GM19025 (cell line): ENCODE measurements around the gene GAB4.
"Not testable (repeated sequence)": the region's sequence is repeated elsewhere in the genome, so short reads cannot be mapped to it uniquely, and the experiment has no call there.

Experiments used
- ATAC-seq: cut with Tn5 transposase; IDR thresholded peaks from one replicate; pipeline ENCODE4 v1.9.1; 2021; ENCODE audit warnings: mild to moderate bottlenecking, low read depth, moderate library complexity; ENCODE audit not compliant: unreplicated experiment

GAB4 gene

DNA sequence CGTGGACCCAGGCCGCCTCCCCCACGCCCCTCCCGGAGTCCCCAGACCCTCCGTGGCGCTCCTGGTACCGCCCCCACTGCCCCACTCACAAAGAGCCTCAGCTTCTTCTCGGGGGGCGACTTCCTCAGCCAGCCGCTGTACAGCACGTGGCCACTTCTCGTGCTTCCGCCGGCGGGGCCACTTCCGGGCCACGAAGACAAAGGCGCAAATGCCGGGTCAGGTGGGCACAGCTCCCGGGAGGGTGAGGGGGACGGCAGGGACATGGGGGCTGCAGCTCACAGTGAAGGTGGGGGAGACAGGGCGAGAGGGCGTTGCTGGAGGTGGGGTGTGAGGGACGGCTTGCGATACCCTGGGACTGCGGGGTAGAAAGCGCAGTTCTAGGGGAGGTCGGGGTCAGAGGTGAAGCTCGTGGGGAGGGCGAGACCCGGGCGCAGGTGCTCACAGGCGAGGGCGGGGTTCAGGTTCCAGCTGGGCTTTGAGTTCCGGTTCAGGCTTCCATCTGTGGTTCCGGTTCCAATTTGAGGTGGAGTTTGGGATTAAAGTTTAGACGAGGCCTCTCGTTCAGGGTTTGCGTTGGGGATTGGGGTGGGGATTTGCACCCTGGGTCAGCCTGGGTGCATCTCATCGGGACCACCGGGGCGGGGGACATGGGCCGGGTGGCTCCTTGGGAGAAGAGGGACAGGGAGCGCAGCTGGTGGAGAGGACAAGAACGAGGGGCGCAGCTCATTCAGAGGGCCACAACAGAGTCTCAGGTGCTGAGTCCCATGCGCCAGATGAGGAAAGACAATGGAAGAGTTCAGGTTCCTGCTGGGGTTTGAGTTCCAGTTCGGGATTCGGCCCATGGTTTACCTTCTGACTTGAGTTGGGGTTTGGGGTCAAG is at the start of gene GAB4:
Gene GAB4 (minus strand): TSS at position 371 of the 880 bp plus-strand sequence. CDS start 108 bp downstream, at position 263.
- no peak for ATAC-seq

DNA sequence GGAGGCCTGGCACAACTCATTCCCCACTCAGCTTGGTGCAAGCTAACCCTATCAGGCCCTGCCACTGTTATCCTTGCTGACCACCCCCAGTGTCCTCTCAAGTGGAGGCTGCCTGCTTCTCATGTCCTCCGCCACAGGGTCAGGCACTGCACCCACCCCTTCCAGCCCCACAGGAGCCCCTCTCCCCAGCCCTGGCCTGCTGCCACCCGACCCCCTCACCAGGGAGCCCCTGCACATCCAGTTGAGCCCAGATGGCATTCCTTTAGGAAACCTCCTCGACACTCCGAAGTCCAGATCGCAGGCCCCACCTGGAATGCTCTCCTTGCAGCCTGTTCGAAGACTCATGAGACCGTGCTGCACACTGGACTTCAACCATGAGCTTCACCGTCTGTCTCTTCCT is 48.8 kb upstream of the GAB4 start:
- no peak for ATAC-seq

GRCh38 chr22:17056058-17056457 is 48.0 kb upstream of the GAB4 start:
- ATAC-seq = no peak

GRCh38 chr22:17047656-17048055 is 39.6 kb upstream of the GAB4 start:
- ATAC-seq = no peak

- no peak for ATAC-seq
These were observed 38.7 kb upstream of the GAB4 start for GRCh38 chr22:17046566-17047348.

GRCh38 chr22:17043521-17043920 is 35.5 kb upstream of the GAB4 start:
- ATAC-seq = no peak

- peak; percentile 78 for ATAC-seq
These were observed 29.1 kb upstream of the GAB4 start for GRCh38 chr22:17036842-17037711.

DNA sequence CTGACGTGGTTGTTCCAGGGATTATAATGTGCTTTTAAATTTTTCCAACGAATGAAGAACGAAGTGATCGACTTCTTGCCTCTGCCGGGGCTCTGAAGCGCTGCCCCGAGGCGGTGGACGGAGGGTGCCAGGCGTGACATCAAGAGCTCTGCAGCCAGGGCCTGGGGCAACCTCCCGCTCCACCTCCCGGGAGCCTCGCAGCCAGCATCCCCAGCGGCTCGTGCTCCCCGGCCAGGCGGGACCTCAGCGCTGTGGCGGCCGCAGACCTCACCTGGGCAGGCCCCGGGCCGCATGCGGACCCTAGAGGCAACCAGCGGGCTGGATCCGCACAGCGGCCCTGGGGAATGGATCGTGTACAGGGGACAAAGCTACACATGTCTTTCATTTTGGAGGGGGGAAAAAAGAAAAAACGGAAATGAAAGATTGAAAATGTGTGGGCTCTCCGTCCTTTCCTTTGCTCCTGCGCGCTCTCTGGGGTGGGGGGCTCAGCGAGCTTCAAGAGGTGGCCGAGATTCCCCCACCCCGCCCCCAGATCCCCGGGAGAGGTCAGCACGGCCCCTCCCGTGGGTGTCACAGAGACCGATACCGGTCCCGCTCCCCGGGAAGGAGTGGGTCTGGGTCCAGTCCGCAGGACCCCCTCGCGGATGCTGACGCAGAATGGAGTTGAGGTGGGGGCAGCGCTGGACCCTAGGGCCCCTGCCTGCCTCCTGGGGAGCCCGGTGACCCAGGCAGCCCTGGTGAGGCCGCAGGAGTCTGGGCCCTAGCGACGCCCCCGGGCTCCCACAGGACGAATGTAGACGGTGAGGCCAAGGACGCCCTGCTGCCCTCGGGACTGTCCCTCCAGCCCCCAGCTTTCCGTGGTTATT is 28.2 kb upstream of the GAB4 start:
- ATAC-seq = peak; percentile 17

DNA sequence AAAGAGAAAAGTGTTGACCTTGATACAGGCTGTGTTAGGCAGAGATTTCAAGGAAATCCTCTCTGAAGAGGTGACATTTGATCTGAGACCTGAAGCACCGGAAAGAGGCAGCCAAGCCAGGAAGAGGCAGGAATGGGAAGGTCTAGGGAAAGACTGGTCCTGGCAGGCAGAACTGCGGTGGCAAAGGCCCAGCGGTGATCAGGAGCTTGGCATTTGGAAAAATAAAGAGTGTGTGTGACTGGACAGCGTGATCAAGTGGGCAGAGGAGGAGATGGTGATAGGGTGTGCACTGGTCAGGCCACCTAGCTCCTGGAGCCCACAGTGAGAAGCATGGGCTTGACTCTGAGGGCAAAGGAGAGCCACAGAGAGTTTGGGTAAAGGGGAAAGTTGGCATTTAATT is 27.2 kb upstream of the GAB4 start:
- ATAC-seq = no peak

DNA sequence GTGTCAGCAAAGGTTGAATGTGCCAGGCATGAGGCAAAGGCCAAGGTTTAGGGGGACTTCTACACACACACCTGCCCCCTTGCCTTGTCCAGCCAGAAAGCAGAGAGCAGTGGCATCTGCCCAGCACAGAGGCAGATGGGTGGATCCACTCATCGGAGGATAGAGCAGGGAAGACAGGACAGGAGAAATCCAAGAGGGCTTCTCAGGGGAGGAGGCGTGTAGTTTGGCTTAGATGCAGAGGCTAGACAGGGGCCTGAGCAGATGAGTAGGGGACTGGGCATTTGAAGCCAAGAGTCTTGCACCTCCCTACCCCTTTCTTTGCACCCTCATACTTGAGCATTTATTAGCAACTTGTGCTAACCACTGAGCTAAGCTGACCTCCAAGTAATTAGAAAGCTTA is 26.5 kb upstream of the GAB4 start:
- not testable (repeated sequence) for ATAC-seq

DNA sequence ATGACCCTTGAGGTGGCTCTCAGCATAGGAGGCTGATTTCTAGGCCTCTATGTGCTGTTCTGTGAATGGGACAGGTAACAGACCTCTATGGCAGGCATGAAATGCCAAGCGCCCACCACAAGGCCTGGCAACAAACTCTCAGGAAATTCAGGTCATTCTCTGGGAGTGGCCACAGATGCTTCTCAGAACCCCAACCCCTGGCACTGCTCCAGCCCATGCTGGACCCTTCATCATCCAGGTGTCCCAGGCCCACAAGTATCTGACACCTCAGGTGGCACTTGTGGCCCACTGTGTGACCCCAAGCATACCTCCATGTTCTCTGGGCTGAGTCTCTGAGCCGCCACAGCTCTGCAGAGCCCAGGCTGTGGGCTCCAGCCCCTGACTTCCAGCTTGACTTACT is 24.3 kb upstream of the GAB4 start:
- ATAC-seq = not testable (repeated sequence)

- ATAC-seq = not testable (repeated sequence)
These were observed 16.4 kb upstream of the GAB4 start for GRCh38 chr22:17024380-17024779.

DNA sequence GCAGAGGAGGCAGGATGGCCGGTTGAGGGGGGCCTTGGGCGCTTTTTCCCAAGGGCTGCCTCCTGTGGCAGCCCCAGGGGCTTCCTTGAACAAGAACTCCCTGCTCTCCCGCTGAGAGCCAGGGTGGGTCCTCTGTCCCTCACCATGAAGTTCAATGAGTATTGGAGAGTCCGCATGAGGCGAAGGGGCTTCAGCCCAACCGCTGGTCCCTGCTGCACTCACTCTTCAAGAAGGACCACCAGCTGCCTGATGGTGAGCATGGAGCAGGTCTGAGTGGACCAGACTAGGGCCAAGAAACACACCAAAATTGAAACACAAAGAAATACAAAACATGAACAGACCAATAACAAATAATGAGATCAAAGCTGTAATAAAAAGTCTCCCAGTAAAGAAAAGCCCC is 7.5 kb upstream of the GAB4 start:
- ATAC-seq = not testable (repeated sequence)

DNA sequence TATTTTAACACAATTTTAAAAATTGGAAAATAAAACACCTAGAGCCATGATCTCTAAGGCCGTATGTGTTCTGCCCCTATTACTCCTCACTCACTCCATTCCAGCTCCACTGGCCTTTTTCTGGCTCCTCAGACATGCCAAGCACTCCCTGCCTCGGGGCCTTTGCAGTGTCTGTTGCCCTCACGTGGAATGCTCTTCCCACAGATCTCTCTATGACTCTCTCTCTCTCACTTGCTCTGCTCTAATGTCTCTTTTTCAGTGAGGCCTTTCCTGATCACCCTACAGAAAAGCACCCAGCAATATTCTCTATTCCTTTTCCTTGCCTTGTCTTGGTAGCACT is 6.0 kb upstream of the GAB4 start:
- ATAC-seq = not testable (repeated sequence)

- no peak for ATAC-seq
These were observed 5.5 kb upstream of the GAB4 start for GRCh38 chr22:17013396-17014100.

- no peak for ATAC-seq
These were observed 4.2 kb upstream of the GAB4 start for GRCh38 chr22:17012267-17012666.

DNA sequence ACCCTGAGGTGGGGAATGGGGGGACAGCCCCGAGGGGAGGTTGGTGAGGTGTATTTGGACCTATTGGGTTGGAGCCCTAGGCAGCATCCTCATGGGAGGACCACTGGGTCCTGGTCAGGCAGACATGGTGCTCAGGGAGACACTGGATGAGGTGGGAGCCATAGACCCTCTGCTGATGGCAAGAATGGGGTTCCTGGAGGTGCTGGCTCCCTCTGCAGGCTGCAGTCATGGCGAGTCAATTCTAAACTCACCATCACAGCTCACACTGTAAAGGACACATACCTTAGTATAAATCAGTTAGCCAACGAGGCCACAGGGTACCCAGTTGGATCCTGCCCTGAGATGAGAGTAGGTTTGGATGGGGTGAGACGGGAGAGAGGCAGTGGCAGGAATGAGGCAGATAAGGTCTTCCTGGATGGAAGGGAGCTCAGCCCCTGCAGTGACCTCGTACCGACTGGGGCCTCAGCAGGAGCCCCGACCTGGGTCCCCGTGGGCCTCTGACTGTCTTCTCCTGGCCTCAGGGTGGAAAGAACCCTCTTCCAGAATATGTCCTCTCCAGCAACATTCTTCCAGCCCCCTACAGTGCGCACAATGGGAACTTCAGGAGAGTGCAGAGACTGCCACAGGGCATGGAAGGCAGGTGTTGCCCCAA is 1.7 kb upstream of the GAB4 start:
- ATAC-seq = no peak

GRCh38 chr22:17007257-17007656 is 765 bp downstream of the GAB4 start:
- ATAC-seq = no peak

DNA sequence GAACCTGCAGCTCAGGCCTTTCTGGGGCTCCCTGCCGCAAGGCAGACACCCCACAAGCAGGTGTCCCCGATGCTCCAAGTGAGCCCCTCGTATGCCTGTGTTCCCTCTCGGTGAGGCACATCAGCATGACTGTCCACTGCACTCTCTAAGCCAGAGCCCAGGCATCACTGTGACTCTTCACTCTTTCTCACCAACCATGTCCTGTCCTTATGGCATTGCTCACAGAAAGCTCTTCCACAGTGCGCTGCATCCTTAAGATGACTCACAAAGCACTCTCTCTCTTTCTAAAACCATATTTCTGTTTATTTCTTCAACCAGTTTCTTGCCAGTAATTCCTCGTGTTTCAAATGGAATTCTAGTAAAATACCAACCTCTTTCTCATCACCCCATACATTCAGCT is 18.1 kb downstream of the GAB4 start:
- no peak for ATAC-seq
